GM10847 (cell line): ENCODE measurements around the gene CACNA1B.

Experiments used
- POLR2A ChIP-seq: IDR thresholded peaks from 2 replicates; pipeline ENCODE4 v1.6.1; 2011; ENCODE audit not compliant: insufficient read length; ENCODE audit errors: extremely low read depth

The CACNA1B gene

GRCh38 chr9:138042146-138042545 lies 164.6 kb downstream of the CACNA1B start:
- no peak for TF ChIP-seq POLR2A

GRCh38 chr9:138042640-138043039 lies 165.1 kb downstream of the CACNA1B start:
- TF ChIP-seq POLR2A, result no peak

- TF ChIP-seq POLR2A, result no peak
Observed at GRCh38 chr9:138043061-138043410, 165.5 kb downstream of the CACNA1B start.

- TF ChIP-seq POLR2A, result no peak
Observed at GRCh38 chr9:138043411-138044345, 166.1 kb downstream of the CACNA1B start.

GRCh38 chr9:138044485-138045383 lies 167.2 kb downstream of the CACNA1B start:
- TF ChIP-seq POLR2A, result no peak

GRCh38 chr9:138045541-138046490 lies 168.2 kb downstream of the CACNA1B start:
- TF ChIP-seq POLR2A, result no peak

- no peak for TF ChIP-seq POLR2A
Observed at GRCh38 chr9:138046641-138047301, 169.2 kb downstream of the CACNA1B start.

- TF ChIP-seq POLR2A, result no peak
Observed at GRCh38 chr9:138047469-138048040, 170.0 kb downstream of the CACNA1B start.

- no peak for TF ChIP-seq POLR2A
Observed at GRCh38 chr9:138048184-138048583, 170.6 kb downstream of the CACNA1B start.

- TF ChIP-seq POLR2A, result no peak
Observed at GRCh38 chr9:138049085-138049778, 171.7 kb downstream of the CACNA1B start.

GRCh38 chr9:138049779-138050471 lies 172.3 kb downstream of the CACNA1B start:
- TF ChIP-seq POLR2A, result no peak

- no peak for TF ChIP-seq POLR2A
Observed at GRCh38 chr9:138050472-138051330, 173.1 kb downstream of the CACNA1B start.
